GM12874 (cell line): ENCODE measurements around the gene PPARGC1A.

ENCODE experiments used
- TF ChIP-seq, protein P1 (sequence below): IDR thresholded peaks from 2 replicates; pipeline ENCODE4 v1.5.1; 2011; ENCODE audit warnings: low read depth, mild to moderate bottlenecking, control low read depth, low read length, moderate library complexity; ENCODE audit not compliant: insufficient read depth

Gene PPARGC1A

GRCh38 chr4:23889814-23890341 lies at the start of gene PPARGC1A:
Gene PPARGC1A (minus strand): TSS chr4:23890047. CDS start chr4:23889957, 90 bp downstream.
- TF ChIP-seq, protein P1, sequence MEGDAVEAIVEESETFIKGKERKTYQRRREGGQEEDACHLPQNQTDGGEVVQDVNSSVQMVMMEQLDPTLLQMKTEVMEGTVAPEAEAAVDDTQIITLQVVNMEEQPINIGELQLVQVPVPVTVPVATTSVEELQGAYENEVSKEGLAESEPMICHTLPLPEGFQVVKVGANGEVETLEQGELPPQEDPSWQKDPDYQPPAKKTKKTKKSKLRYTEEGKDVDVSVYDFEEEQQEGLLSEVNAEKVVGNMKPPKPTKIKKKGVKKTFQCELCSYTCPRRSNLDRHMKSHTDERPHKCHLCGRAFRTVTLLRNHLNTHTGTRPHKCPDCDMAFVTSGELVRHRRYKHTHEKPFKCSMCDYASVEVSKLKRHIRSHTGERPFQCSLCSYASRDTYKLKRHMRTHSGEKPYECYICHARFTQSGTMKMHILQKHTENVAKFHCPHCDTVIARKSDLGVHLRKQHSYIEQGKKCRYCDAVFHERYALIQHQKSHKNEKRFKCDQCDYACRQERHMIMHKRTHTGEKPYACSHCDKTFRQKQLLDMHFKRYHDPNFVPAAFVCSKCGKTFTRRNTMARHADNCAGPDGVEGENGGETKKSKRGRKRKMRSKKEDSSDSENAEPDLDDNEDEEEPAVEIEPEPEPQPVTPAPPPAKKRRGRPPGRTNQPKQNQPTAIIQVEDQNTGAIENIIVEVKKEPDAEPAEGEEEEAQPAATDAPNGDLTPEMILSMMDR: no peak

DNA sequence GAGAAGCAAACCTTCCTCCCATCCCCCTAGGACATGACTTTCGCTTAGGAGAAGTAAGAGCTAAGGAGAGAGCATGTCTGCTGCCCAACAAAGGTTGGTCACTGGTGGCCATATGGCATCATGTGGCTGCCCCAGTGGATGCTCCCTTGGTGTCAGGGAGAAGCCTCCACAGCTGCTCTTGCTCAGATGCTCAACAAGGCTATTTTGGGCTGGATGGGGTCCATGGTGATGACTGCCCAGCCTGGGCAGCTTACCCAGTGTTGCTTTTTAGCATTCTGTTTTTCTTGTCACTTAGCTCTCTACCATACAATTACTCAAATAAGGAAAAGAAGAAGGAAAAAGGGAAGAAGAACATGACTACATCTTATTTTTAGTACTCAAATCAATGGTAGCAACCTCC lies 48.9 kb upstream of the PPARGC1A start:
- TF ChIP-seq, protein P1: no peak

GRCh38 chr4:23937173-23937572 lies 47.3 kb upstream of the PPARGC1A start:
- TF ChIP-seq, protein P1: no peak

- TF ChIP-seq, protein P1: no peak
Measured at GRCh38 chr4:23934915-23935314, 45.1 kb upstream of the PPARGC1A start.

GRCh38 chr4:23934223-23934622 lies 44.4 kb upstream of the PPARGC1A start:
- TF ChIP-seq, protein P1: no peak

DNA sequence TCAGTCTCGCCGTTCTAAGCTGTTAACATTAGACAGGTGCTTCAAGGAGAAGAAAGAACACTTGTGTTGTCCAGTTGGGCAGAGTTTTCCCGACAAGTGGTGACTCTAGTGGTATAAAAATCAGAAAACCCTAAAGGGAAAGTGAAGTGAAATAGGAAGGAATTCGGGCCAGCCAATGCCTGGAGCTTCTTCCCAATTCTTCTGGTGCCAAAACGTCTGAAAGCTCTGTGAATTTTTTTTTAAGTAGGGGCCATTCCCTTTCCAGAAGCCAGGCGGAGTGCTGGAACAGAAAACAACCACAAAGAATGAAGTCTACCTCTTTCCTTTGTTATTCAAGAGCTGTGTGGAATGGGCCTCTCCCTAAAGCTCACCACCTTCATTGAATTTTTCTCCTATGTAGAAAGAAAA lies 43.1 kb upstream of the PPARGC1A start:
- TF ChIP-seq, protein P1: no peak

DNA sequence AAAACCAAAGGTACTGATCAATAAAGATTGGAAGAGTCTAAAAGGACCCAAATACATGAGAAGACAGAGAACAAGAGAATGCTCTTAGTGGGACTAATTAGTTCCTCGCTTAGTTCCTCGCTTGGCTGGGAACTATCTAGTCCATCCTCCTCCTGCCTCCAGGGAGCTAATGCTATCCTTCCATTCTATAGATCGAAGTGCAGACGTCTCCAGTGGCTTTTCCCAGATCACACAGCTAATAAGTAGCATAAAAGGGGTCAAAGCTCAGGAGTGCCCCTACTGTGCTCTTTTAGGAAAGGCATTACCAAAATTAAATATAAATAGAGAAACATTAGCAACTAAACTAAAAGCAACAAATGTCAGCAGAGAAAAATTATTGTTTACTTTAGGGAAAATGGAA lies 42.3 kb upstream of the PPARGC1A start:
- TF ChIP-seq, protein P1: no peak
